ENCODE data around the gene NRG4. TPM values are rescaled to one million over a fixed set of nuclear protein-coding genes. Genes with fewer than 3 reads are reported as not detected.

NRG4 gene
- total RNA-seq, 1 experiment from 2014 or later, result not detected

- no peak overlapping the region for H2BK120ac ChIP-seq (ENCODE audit: low read depth, low read length, poor library complexity, severe bottlenecking)
- H3K23ac ChIP-seq (ENCODE audit: insufficient read length, low read depth, low read length), result no peak overlapping the region
- no peak overlapping the region for H3K18ac ChIP-seq (ENCODE audit: insufficient read length, low read depth, low read length)
- Mint-ChIP-seq H3K9me3 (no peaks in the 10 kb centered on the region), H3K4me1 (peaks cover 24 to 32% of the 10 kb centered on the region in 2 experiments), H3K36me3 (ENCODE audit: insufficient read depth in 1 of 3, low read depth in 3 of 3) (peaks cover 6 to 44% (median 19%) of the 10 kb centered on the region in 3 experiments), H3K27ac (no peak overlapping the region), H3K4me3 (no peak overlapping the region), H3K27me3 (ENCODE audit: low read depth) (no peaks in the 10 kb centered on the region)
- no peak overlapping the region for H3K27ac ChIP-seq (ENCODE audit: insufficient read length, low read depth, low read length)
- no peaks in the 10 kb centered on the region for H3K23me2 ChIP-seq (ENCODE audit: insufficient read length, low read depth, low read length, poor library complexity, severe bottlenecking)
- no peak for TF ChIP-seq CTCF (conservative IDR thresholded peaks at IDR 0.05)
- no peak overlapping the region for H3K4me2 ChIP-seq (ENCODE audit: insufficient read depth, insufficient read length, low read length)
- no peak overlapping the region for H4K8ac ChIP-seq (replicated peaks; ENCODE audit: insufficient read length, low read depth, low read length)
- H3K27me3 ChIP-seq (ENCODE audit: insufficient read depth, low read length), result no peaks in the 10 kb centered on the region
- H3K4me1 ChIP-seq (ENCODE audit: insufficient read depth, low read length), result peaks cover 10% of the 10 kb centered on the region
- H4K91ac ChIP-seq (ENCODE audit: insufficient read length, low read depth, low read length), result no peak overlapping the region
- peaks cover 2% of the 10 kb centered on the region; the same call in 1 of the 2 replicates for H3K79me2 ChIP-seq (ENCODE audit: insufficient read depth, low read length)
- H2AFZ ChIP-seq (ENCODE audit: low read length), result no peak overlapping the region
- H2BK20ac ChIP-seq (ENCODE audit: low read depth, low read length, poor library complexity, severe bottlenecking), result no peak overlapping the region
- H3K79me1 ChIP-seq (ENCODE audit: insufficient read depth, low read depth, low read length, poor library complexity, severe bottlenecking), result peaks cover 4% of the 10 kb centered on the region
- H3K9ac ChIP-seq (ENCODE audit: extremely low read depth, insufficient read length, low read length), result no peak overlapping the region
- no peak overlapping the region for H2BK15ac ChIP-seq (ENCODE audit: low read depth, low read length)
- no peak for DNase-seq
- H3K14ac ChIP-seq (ENCODE audit: insufficient read depth, low read length), result no peak overlapping the region
- no peak overlapping the region for H3K56ac ChIP-seq (ENCODE audit: insufficient read length, low read depth, low read length)
- H2BK12ac ChIP-seq (ENCODE audit: insufficient read length, low read depth, low read length), result no peak overlapping the region
- H2BK5ac ChIP-seq (ENCODE audit: insufficient read length, low read length), result no peak overlapping the region
- H4K5ac ChIP-seq (ENCODE audit: insufficient read length, low read depth, low read length), result no peak overlapping the region
- H4K20me1 ChIP-seq (ENCODE audit: control insufficient read depth, insufficient read depth, insufficient read length), result no peaks in the 10 kb centered on the region
- H2AK5ac ChIP-seq (ENCODE audit: insufficient read length, low read length), result no peak overlapping the region
- 100% methylated on average over 1 of the region's 4 CpGs for WGBS (ENCODE audit: extremely low coverage, insufficient read length, low lambda C conversion rate)
- no peak overlapping the region for H3T11ph ChIP-seq (ENCODE audit: low read length)
- no peaks in the 10 kb centered on the region for H3K9me3 ChIP-seq (ENCODE audit: control insufficient read depth, low read depth, low read length)
- no peak overlapping the region for H3K4ac ChIP-seq (ENCODE audit: low read depth, low read length)
Measured at GRCh38 chr15:75923756-75924155, 88.5 kb downstream of the NRG4 start.

Measured in H9 (cell line).